DND-41 (cell line): ENCODE measurements around the gene RALGPS1.

Source experiments
- ATAC-seq: fragments of 200-7000 bp; cut with Tn5 transposase; 3 replicates; pipeline ENCODE4 v1.9.1; 2021; ENCODE audit warnings: low read depth; ENCODE audit not compliant: insufficient read depth
- DNase-seq: peaks from one replicate; pipeline ENCODE4 v3.0.0-alpha.2; 2020
- H2AFZ ChIP-seq: 2 replicates; pipeline ENCODE4 v1.6.0; 2012; ENCODE audit warnings: low read depth, low read length
- H3K27ac ChIP-seq: 2 replicates; pipeline ENCODE4 v1.5.1; 2012; ENCODE audit warnings: low read length, inconsistent platforms
- H3K27me3 ChIP-seq: fragments of 200-600 bp; sonication (generic); 2 replicates; pipeline ENCODE4 v1.6.0; 2012; ENCODE audit warnings: low read length, mild to moderate bottlenecking, inconsistent platforms; ENCODE audit not compliant: insufficient read depth, poor library complexity
- H3K36me3 ChIP-seq: 2 replicates; pipeline ENCODE4 v1.5.1; 2012; ENCODE audit warnings: low read length, inconsistent platforms; ENCODE audit not compliant: insufficient read depth
- H3K4me1 ChIP-seq: 2 replicates; pipeline ENCODE4 v1.5.1; 2012; ENCODE audit warnings: mild to moderate bottlenecking, low read length; ENCODE audit not compliant: insufficient read depth
- H3K4me2 ChIP-seq: 2 replicates; pipeline ENCODE4 v1.6.0; 2012; ENCODE audit warnings: mild to moderate bottlenecking, moderate library complexity, low read length, inconsistent platforms; ENCODE audit not compliant: insufficient read depth
- H3K4me3 ChIP-seq, 2 experiments: fragments of 200-600 bp in 1 of 2; shearing (Covaris generic) in 1 of 2; 2 replicates each; pipeline ENCODE4 v1.5.1; 2012 to 2016; ENCODE audit warnings: inconsistent platforms in 2 of 2, low read length in 2 of 2, mild to moderate bottlenecking in 2 of 2, low read depth in 1 of 2, moderate library complexity in 1 of 2
- H3K79me2 ChIP-seq: 2 replicates; pipeline ENCODE4 v1.6.0; 2012; ENCODE audit warnings: low read length, inconsistent platforms; ENCODE audit not compliant: insufficient read depth
- H3K9ac ChIP-seq: 2 replicates; pipeline ENCODE4 v1.6.0; 2012; ENCODE audit warnings: low read depth, mild to moderate bottlenecking, inconsistent platforms, low read length, moderate library complexity
- H3K9me3 ChIP-seq: 2 replicates; pipeline ENCODE4 v1.5.1; 2012; ENCODE audit warnings: low read length, moderate library complexity, mild to moderate bottlenecking, inconsistent platforms; ENCODE audit not compliant: insufficient read depth, severe bottlenecking
- H4K20me1 ChIP-seq: 2 replicates; pipeline ENCODE4 v1.6.0; 2012; ENCODE audit warnings: low read length; ENCODE audit not compliant: insufficient read depth
- EZH2 ChIP-seq: IDR thresholded peaks from 3 replicates; pipeline ENCODE4 v1.6.1; 2012; ENCODE audit warnings: borderline replicate concordance, low read depth, mild to moderate bottlenecking, moderate library complexity, low read length, inconsistent platforms; ENCODE audit not compliant: severe bottlenecking
- TF ChIP-seq, protein P1 (sequence below): IDR thresholded peaks from 2 replicates; pipeline ENCODE4 v1.5.1; 2012; ENCODE audit warnings: borderline replicate concordance, low read length, moderate library complexity, mild to moderate bottlenecking; ENCODE audit not compliant: poor library complexity, severe bottlenecking; ENCODE audit errors: extremely low read depth

The RALGPS1 gene

DNA sequence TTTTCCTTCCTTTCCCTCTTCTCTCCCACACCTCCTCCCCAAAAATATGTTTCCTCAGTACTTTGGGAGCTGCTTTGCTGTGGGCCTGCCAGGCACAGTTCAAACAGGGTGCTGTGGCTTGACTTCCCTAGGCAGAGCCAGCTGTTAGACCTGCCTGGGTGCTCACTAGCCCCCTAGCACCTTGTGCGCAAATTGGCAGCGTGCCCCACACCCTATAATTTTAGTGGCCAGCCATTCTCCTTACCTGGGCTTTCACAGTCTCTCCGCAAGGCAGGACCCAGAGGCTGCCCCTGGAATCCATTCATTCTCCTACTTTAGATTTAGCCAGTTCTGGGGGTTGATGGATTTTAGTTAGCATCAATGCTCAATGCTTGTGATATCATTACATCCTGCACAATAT is 135.6 kb downstream of the RALGPS1 start:
- no peak for ATAC-seq
- no peaks in the 10 kb centered on the region for H3K4me1 ChIP-seq
- no peak overlapping the region for H3K9ac ChIP-seq
- H3K4me2 ChIP-seq, result no peak overlapping the region
- no peak for DNase-seq
- H3K79me2 ChIP-seq, result no peaks in the 10 kb centered on the region
- peaks cover 25% of the 10 kb centered on the region for H3K27me3 ChIP-seq
- no peaks in the 10 kb centered on the region for H3K36me3 ChIP-seq
- H4K20me1 ChIP-seq, result no peaks in the 10 kb centered on the region
- no peak overlapping the region for H3K4me3 ChIP-seq
- H3K27ac ChIP-seq, result no peak overlapping the region
- TF ChIP-seq EZH2, result no peak
- TF ChIP-seq, protein P1, sequence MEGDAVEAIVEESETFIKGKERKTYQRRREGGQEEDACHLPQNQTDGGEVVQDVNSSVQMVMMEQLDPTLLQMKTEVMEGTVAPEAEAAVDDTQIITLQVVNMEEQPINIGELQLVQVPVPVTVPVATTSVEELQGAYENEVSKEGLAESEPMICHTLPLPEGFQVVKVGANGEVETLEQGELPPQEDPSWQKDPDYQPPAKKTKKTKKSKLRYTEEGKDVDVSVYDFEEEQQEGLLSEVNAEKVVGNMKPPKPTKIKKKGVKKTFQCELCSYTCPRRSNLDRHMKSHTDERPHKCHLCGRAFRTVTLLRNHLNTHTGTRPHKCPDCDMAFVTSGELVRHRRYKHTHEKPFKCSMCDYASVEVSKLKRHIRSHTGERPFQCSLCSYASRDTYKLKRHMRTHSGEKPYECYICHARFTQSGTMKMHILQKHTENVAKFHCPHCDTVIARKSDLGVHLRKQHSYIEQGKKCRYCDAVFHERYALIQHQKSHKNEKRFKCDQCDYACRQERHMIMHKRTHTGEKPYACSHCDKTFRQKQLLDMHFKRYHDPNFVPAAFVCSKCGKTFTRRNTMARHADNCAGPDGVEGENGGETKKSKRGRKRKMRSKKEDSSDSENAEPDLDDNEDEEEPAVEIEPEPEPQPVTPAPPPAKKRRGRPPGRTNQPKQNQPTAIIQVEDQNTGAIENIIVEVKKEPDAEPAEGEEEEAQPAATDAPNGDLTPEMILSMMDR, result no peak
- H3K9me3 ChIP-seq, result no peaks in the 10 kb centered on the region
- H2AFZ ChIP-seq, result no peak overlapping the region

DNA sequence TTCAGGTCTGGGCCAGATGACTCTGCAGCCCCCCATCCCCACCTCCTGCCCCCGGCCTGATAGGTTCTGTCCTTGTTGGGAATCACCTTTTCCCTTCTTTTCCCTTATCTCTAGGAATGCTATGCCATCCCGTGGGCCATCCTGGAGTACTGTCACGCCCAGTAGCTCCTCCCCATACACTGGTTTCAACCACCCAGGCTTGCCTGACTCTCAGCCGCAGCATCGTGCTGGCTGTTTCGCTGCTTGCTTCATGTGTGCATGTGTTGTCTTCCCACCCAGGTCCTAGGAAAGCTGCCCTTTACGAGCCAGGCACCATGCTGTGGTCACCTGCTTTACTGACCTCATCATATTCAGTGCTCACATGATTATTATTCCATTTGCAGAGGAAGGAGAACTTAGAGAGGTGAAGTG is 136.0 kb downstream of the RALGPS1 start:
- no peak overlapping the region for H3K27ac ChIP-seq

DNA sequence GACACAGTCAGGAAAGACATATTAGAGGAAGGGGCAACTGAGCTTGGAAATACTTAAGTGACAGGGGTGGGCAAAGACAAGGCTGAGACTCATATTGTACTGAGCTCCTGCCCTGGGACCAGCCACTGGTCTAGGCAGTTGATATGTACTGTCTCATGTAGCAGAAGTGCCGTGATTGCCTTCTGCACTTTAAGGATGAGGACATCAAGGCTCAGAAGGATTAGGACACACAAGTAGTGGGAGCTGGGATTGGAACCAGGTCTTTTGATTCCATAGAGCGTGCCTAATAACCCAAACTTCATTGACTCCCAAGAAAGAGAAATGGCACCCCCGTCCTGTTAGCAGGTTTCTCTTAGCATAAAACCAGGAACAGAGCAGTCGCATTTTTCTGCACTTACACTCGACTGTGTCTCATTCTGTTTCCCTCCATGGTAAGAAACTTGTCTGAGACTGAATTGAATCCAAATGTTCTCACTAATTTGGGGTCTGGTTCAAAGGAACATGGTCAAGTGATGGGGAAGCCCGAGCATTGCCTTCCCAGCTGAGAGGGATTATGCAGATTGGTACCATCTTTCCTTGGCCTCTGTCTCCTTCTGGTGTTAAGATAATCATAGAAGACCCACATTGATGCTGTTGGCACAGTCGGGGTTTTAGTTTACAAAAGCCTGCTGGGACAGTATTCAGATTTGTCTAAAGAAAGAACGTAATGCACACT is 137.5 kb downstream of the RALGPS1 start:
- ATAC-seq (no peak), DNase-seq (no peak)
- Histone ChIP-seq H3K4me3 (no peak overlapping the region), H3K9me3 (no peaks in the 10 kb centered on the region), H3K27ac (no peak overlapping the region), H3K79me2 (no peaks in the 10 kb centered on the region), H3K9ac (no peak overlapping the region), H3K4me2 (no peak overlapping the region), H3K4me1 (no peaks in the 10 kb centered on the region), H4K20me1 (no peaks in the 10 kb centered on the region), H3K36me3 (no peaks in the 10 kb centered on the region), H3K27me3 (peaks cover 19% of the 10 kb centered on the region), H2AFZ (no peak overlapping the region)
- TF ChIP-seq, protein P1, result no peak
- no peak for TF ChIP-seq EZH2

More for the DNA sequence above, 136.0 kb downstream of the RALGPS1 start:
- Histone ChIP-seq H4K20me1 (no peaks in the 10 kb centered on the region), H3K79me2 (no peaks in the 10 kb centered on the region), H3K4me2 (no peak overlapping the region), H3K4me1 (no peaks in the 10 kb centered on the region), H3K4me3 (no peak overlapping the region), H3K9ac (no peak overlapping the region), H2AFZ (no peak overlapping the region), H3K27me3 (peaks cover 21% of the 10 kb centered on the region), H3K36me3 (no peaks in the 10 kb centered on the region), H3K9me3 (no peaks in the 10 kb centered on the region)
- TF ChIP-seq, protein P1, result no peak
- no peak for TF ChIP-seq EZH2
- DNase-seq, result no peak
- ATAC-seq, result no peak
